GM12878 (cell line): ENCODE results near the gene SLC35E4. TPM values are rescaled to one million over a fixed set of nuclear protein-coding genes. Genes with fewer than 3 reads are reported as not detected.
"Not testable (repeated sequence)": the region's sequence is repeated elsewhere in the genome, so short reads cannot be mapped to it uniquely, and the experiment has no call there.

Experiments
- ATAC-seq: fragments of 200-7000 bp; cut with Tn5 transposase; 3 replicates; pipeline ENCODE4 v1.9.1; 2020; ENCODE audit warnings: mild to moderate bottlenecking, moderate library complexity
- BruUV-seq: library from RNA; stranded (reverse); fragments of 400-500 nt; replicated peaks from 2 replicates; lab custom pipeline; 2021; lab: Mats Ljungman, UMichigan
- CTCF ChIA-PET: fragments of 300-600 bp; sonication (Branson Sonifier 250); formaldehyde crosslinking; extraction: SDS; loops from one replicate; lab custom pipeline; 2021; ENCODE audit warnings: inconsistent platforms; lab: Yijun Ruan, JAX
- POLR2A ChIA-PET: fragments of 350-600 bp; formaldehyde crosslinking; extraction: SDS; loops from one replicate; lab custom pipeline; 2021; ENCODE audit warnings: inconsistent platforms; lab: Charles Lee
- RAD21 ChIA-PET: fragments of 300-600 bp; sonication (Branson Sonifier 250); formaldehyde crosslinking; loops from one replicate; lab custom pipeline; 2023; ENCODE audit warnings: antibody characterized with exemption; ENCODE audit not compliant: unreplicated experiment; lab: Charles Lee
- SMC1A ChIA-PET: fragments of 300-600 bp; sonication (Branson Sonifier 250); formaldehyde crosslinking; loops from one replicate; lab custom pipeline; 2023; ENCODE audit not compliant: unreplicated experiment, uncharacterized antibody; lab: Charles Lee
- DNase-seq: peaks from one replicate; pipeline ENCODE4 v3.0.0-alpha.2; 2011; ENCODE audit warnings: low read depth, low spot score
- FAIRE-seq: peaks from 3 replicates; lab custom pipeline; 2011; peaks lifted over from hg19 to GRCh38; lab: Jason Lieb, UNC
- H2AFZ ChIP-seq: 2 replicates; pipeline ENCODE4 v1.6.0; 2011; ENCODE audit warnings: low read depth, low read length, control low read depth; ENCODE audit not compliant: control insufficient read depth
- H3K27ac ChIP-seq: 2 replicates; pipeline ENCODE4 v1.5.1; 2011; ENCODE audit warnings: control low read depth; ENCODE audit not compliant: control insufficient read depth, insufficient read depth
- H3K27me3 ChIP-seq, 2 experiments: replicated peaks in 1 of 2; 2 replicates each; pipeline versions ENCODE4 v1.6.0 to v1.6.1; 2011; ENCODE audit warnings: low read length in 1 of 2; ENCODE audit not compliant: control insufficient read depth in 2 of 2, insufficient read depth in 2 of 2
- H3K36me3 ChIP-seq, 2 experiments: 2 replicates each; pipeline ENCODE4 v1.5.1; 2011; ENCODE audit warnings: low read length in 1 of 2; ENCODE audit not compliant: control insufficient read depth in 2 of 2, insufficient read depth in 2 of 2
- H3K4me1 ChIP-seq: 2 replicates; pipeline ENCODE4 v1.6.1; 2011; ENCODE audit warnings: mild to moderate bottlenecking, low read length, moderate library complexity, mixed read lengths; ENCODE audit not compliant: control insufficient read depth, insufficient read depth
- H3K4me2 ChIP-seq: 2 replicates; pipeline ENCODE4 v1.6.0; 2011; ENCODE audit warnings: control low read depth; ENCODE audit not compliant: control insufficient read depth, insufficient read depth
- H3K4me3 ChIP-seq: fragments of 200-600 bp; sonication (generic); 2 replicates; pipeline ENCODE4 v1.5.1; 2016
- H3K79me2 ChIP-seq: 2 replicates; pipeline ENCODE4 v1.6.0; 2011; ENCODE audit warnings: low read length; ENCODE audit not compliant: control insufficient read depth, insufficient read depth
- H3K9ac ChIP-seq: 2 replicates; pipeline ENCODE4 v1.8.0; 2011; ENCODE audit warnings: low read length, control low read depth, mixed read lengths; ENCODE audit not compliant: control insufficient read depth, insufficient read depth
- H3K9me3 ChIP-seq: replicated peaks from 3 replicates; pipeline ENCODE4 v1.5.1; 2011; ENCODE audit warnings: mild to moderate bottlenecking, low read length; ENCODE audit not compliant: control insufficient read depth, insufficient read depth
- H4K20me1 ChIP-seq: 2 replicates; pipeline ENCODE4 v1.6.0; 2011; ENCODE audit not compliant: control insufficient read depth, insufficient read depth
- POU2F2 ChIP-seq: IDR thresholded peaks from 3 replicates; pipeline ENCODE4 v1.6.1; 2011; ENCODE audit warnings: low read depth, mild to moderate bottlenecking, low read length, borderline replicate concordance
- SIN3A ChIP-seq: IDR thresholded peaks from 2 replicates; pipeline ENCODE4 v1.6.1; 2012; ENCODE audit warnings: low read depth, low read length, improper control_type of control experiment
- STAT1 ChIP-seq: fragments of 450-650 bp; conservative IDR thresholded peaks from 2 replicates; pipeline ENCODE4 v1.6.1; 2014; ENCODE audit warnings: antibody characterized with exemption, mild to moderate bottlenecking
- WGBS: methylation state at CpG from one replicate; pipeline ENCODE4 v1.1.6; 2016; ENCODE audit warnings: low lambda C conversion rate; ENCODE audit not compliant: insufficient replicate concordance, insufficient coverage; ENCODE audit errors: missing lambda C conversion rate; 5-methylcytosine and 5-hydroxymethylcytosine counted together
- in situ Hi-C: fragments of 300-500 bp; cut with MboI; formaldehyde crosslinking; loops from 9 replicates; pipeline ENCODE4 v1.14.3; 2018; ENCODE audit warnings: mixed read lengths
- intact Hi-C: fragments of 100-400 bp; cut with micrococcal nuclease; formaldehyde crosslinking; loops from one replicate; pipeline ENCODE4 v1.14.2; 2022; ENCODE audit not compliant: unreplicated experiment
- polyA plus RNA-seq, 11 experiments: library from polyadenylated mRNA; depleted of rRNA in 4 of 11; unstranded in 6 of 11; stranded (reverse) in 5 of 11; fragments of >200 nt; fragmentation: Nextera tagmentation in 4 of 11; fragmentation: Illumina TruSeq in 1 of 11; extraction: Ambion mirVana in 4 of 11; extraction: Trizol in 1 of 11; gene quantifications; 1 replicate in 1 of 11; 2 replicates in 10 of 11; pipeline versions ENCODE4 v1.2.1 to v1.2.3, GENCODE V29; 2011 to 2016; ENCODE audit warnings: inconsistent platforms in 2 of 11, missing spikeins in 2 of 11, low read depth in 1 of 11
- total RNA-seq, 4 experiments: library from RNA; depleted of rRNA in 3 of 4; stranded (reverse); fragments of >200 nt in 3 of 4; fragmentation: Illumina TruSeq in 1 of 4; extraction: Trizol in 1 of 4; gene quantifications; 2 replicates each; pipeline versions ENCODE4 v1.2.1 to v1.2.3, GENCODE V29; 2013 to 2021
- TF ChIP-seq, protein P1 (sequence below): IDR thresholded peaks from 2 replicates; pipeline ENCODE4 v1.6.1; 2011; ENCODE audit warnings: mild to moderate bottlenecking, low read depth, low read length, moderate library complexity; ENCODE audit not compliant: insufficient replicate concordance

The SLC35E4 gene
- total and polyA plus RNA-seq, 10 of the 15 experiments (the other 5 are each of a cell fraction or from before 2014, with no cell fraction given), result 0.16 to 5.3 (median 2.9) TPM; not detected in 1

DNA sequence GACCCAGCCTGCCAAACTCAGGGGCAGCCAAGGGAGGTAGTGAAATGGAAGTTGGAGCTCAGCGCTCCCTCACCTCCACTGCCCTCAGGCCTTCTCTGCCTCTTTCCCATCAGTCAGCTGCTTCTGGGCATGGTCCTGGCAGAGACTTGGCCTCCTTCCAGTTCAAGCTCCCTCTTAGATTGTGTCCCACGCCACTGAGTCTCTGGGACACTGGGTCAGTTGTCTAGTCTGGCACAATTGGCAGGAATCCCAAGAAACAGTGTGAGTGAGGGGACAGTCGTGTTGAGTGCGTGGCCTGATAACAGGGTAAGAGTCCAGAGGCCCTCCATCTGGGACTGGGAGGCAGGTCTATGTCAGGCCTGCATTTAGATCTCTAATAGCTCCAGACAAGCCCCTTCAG, 7.1 kb upstream of the SLC35E4 start (continued):
- TF ChIP-seq, protein P1, sequence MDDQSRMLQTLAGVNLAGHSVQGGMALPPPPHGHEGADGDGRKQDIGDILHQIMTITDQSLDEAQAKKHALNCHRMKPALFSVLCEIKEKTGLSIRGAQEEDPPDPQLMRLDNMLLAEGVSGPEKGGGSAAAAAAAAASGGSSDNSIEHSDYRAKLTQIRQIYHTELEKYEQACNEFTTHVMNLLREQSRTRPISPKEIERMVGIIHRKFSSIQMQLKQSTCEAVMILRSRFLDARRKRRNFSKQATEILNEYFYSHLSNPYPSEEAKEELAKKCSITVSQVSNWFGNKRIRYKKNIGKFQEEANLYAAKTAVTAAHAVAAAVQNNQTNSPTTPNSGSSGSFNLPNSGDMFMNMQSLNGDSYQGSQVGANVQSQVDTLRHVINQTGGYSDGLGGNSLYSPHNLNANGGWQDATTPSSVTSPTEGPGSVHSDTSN, result no peak
- TF ChIP-seq STAT1 (no peak), SIN3A (no peak), POU2F2 (no peak)

DNA sequence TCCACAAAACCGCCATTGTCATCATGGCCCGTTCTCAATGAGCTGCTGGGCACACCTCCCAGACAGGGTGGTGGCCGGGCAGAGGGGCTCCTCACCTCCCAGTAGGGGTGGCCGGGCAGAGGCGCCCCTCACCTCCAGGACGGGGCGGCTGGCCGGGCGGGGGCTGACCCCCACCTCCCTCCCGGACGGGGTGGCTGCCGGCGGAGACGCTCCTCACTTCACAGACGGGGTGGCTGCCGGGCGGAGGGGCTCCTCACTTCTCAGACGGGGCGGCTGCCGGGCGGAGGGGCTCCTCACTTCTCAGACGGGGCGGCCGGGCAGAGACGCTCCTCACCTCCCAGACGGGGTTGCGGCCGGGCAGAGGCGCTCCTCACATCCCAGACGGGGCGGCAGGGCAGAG, 4.1 kb upstream of the SLC35E4 start:
- H2AFZ ChIP-seq, ATAC-seq, H3K4me2 ChIP-seq, H3K9me3 ChIP-seq, H3K36me3 ChIP-seq, H3K9ac ChIP-seq, H4K20me1 ChIP-seq, RAD21 ChIA-PET, H3K27me3 ChIP-seq, SMC1A ChIA-PET, H3K4me1 ChIP-seq, H3K4me3 ChIP-seq, BruUV-seq, POLR2A ChIA-PET, DNase-seq, H3K79me2 ChIP-seq, H3K27ac ChIP-seq, FAIRE-seq, CTCF ChIA-PET: not testable (repeated sequence)
- in situ Hi-C loops (loop anchor here (5.0 to 25.0 kb wide), 2 partner anchors 126 to 281 kb away; no protein-coding TSS in a partner anchor), intact Hi-C loops (loop anchor here (10.0 kb wide), 1 partner anchor 453 kb away; the partner anchor contains the start of gene SMTN)
- WGBS, result 40% methylated on average over 3 of the region's 31 CpGs
